CD4-positive, alpha-beta T cell (primary cell): Measurements from ENCODE around the gene HRK. TPM values are rescaled to one million over a fixed set of nuclear protein-coding genes. Genes with fewer than 3 reads are reported as not detected.

ENCODE experiments used
- ATAC-seq: fragments of 200-7000 bp; cut with Tn5 transposase; one replicate; pipeline ENCODE4 v1.10.0; 2022; ENCODE audit warnings: mild to moderate bottlenecking; ENCODE audit not compliant: poor library complexity
- CTCF ChIA-PET: fragments of 350-600 bp; sonication (Branson Sonifier 250); formaldehyde crosslinking; loops from one replicate; lab custom pipeline; 2021; ENCODE audit warnings: antibody characterized with exemption, inconsistent platforms; lab: Charles Lee
- POLR2A ChIA-PET: fragments of 350-600 bp; sonication (Branson Sonifier 250); formaldehyde crosslinking; loops from one replicate; lab custom pipeline; 2021; ENCODE audit warnings: antibody characterized with exemption, inconsistent platforms; lab: Charles Lee
- DNase-seq, 14 experiments: peaks; one replicate each; pipeline ENCODE4 v3.0.0-alpha.2; 2013 to 2020; ENCODE audit warnings: mixed read lengths in 2 of 14
- H3K27ac ChIP-seq, 2 donors: one replicate each; pipeline versions ENCODE4 v1.5.1 to v1.7.0; 2013; ENCODE audit warnings: low read length in 2 of 2, low read depth in 1 of 2, mild to moderate bottlenecking in 1 of 2
- H3K27me3 ChIP-seq, 2 experiments: 1 replicate in 1 of 2; 2 replicates in 1 of 2; pipeline versions ENCODE4 v1.6.1 to v1.7.0; 2013; ENCODE audit warnings: low read length in 2 of 2, control low read depth in 1 of 2, mild to moderate bottlenecking in 1 of 2, moderate library complexity in 1 of 2; ENCODE audit not compliant: insufficient read depth in 2 of 2, control insufficient read depth in 1 of 2
- H3K36me3 ChIP-seq: one replicate; pipeline ENCODE4 v1.6.1; 2013; ENCODE audit warnings: low read length, control low read depth; ENCODE audit not compliant: insufficient read depth
- H3K4me1 ChIP-seq: one replicate; pipeline ENCODE4 v1.6.1; 2013; ENCODE audit warnings: low read length, control low read depth; ENCODE audit not compliant: insufficient read depth
- H3K4me3 ChIP-seq: one replicate; pipeline ENCODE4 v1.5.1; 2013; ENCODE audit warnings: mild to moderate bottlenecking, low read length, moderate library complexity
- H3K9me3 ChIP-seq, 2 experiments: 1 replicate in 1 of 2; 2 replicates in 1 of 2; pipeline versions ENCODE4 v1.6.1 to v1.7.0; 2013; ENCODE audit warnings: low read length in 2 of 2, mild to moderate bottlenecking in 2 of 2, control low read depth in 1 of 2, moderate library complexity in 1 of 2; ENCODE audit not compliant: control insufficient read depth in 1 of 2, insufficient read depth in 1 of 2
- H3K27ac Mint-ChIP-seq: one replicate; pipeline ENCODE4 v1.8.0; 2020; ENCODE audit warnings: mixed read lengths
- H3K27me3 Mint-ChIP-seq: one replicate; pipeline ENCODE4 v1.8.0; 2021; ENCODE audit warnings: mixed read lengths
- H3K36me3 Mint-ChIP-seq: one replicate; pipeline ENCODE4 v1.8.0; 2021; ENCODE audit warnings: low read depth, mixed read lengths
- H3K4me1 Mint-ChIP-seq: one replicate; pipeline ENCODE4 v1.8.0; 2021; ENCODE audit warnings: low read depth, mixed read lengths
- H3K4me3 Mint-ChIP-seq: one replicate; pipeline ENCODE4 v1.8.0; 2020; ENCODE audit warnings: mild to moderate bottlenecking, mixed read lengths
- H3K9me3 Mint-ChIP-seq: one replicate; pipeline ENCODE4 v1.8.0; 2020; ENCODE audit warnings: mixed read lengths
- intact Hi-C, 2 experiments: fragments of 100-400 bp; cut with DNase I in 1 of 2; cut with micrococcal nuclease in 1 of 2; formaldehyde crosslinking; loops; one replicate each; pipeline versions ENCODE4 v1.15.1 to v1.9.0; 2023 to 2025; cut with DNase I, micrococcal nuclease
- total RNA-seq, 174 experiments: library from RNA in 2 of 174; stranded (reverse) in 2 of 174; gene quantifications; one replicate each; pipeline ENCODE4 v1.2.3 and lab custom pipeline; 2021 to 2026
- TF ChIP-seq, protein P1 (sequence below): fragments of 200-600 bp; IDR thresholded peaks from one replicate; pipeline ENCODE4 v1.8.0; 2022; ENCODE audit warnings: antibody characterized with exemption, mild to moderate bottlenecking

The HRK gene
- total RNA-seq, 2 experiments from 2014 or later = not detected

DNA sequence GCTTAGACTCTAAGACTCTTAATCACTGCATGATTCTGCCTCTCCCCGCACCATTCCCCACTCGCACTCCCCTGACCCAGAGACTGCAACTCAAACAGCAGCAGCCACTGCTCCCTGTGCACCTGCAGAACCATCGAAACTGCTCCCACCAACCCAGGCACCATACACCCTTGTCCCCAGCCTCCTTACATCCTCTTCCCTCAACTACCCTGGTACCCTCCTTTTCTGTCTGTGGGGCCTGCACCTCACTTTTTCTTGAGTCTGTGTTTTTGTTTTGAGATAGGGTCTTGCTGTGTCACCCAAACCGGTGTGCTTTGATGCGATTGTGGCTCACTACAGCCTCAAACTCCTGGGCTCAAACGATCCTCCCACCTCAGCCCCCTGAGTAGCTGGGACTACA, 73.7 kb downstream of the HRK start:
- TF ChIP-seq, protein P1, sequence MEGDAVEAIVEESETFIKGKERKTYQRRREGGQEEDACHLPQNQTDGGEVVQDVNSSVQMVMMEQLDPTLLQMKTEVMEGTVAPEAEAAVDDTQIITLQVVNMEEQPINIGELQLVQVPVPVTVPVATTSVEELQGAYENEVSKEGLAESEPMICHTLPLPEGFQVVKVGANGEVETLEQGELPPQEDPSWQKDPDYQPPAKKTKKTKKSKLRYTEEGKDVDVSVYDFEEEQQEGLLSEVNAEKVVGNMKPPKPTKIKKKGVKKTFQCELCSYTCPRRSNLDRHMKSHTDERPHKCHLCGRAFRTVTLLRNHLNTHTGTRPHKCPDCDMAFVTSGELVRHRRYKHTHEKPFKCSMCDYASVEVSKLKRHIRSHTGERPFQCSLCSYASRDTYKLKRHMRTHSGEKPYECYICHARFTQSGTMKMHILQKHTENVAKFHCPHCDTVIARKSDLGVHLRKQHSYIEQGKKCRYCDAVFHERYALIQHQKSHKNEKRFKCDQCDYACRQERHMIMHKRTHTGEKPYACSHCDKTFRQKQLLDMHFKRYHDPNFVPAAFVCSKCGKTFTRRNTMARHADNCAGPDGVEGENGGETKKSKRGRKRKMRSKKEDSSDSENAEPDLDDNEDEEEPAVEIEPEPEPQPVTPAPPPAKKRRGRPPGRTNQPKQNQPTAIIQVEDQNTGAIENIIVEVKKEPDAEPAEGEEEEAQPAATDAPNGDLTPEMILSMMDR = no peak

DNA sequence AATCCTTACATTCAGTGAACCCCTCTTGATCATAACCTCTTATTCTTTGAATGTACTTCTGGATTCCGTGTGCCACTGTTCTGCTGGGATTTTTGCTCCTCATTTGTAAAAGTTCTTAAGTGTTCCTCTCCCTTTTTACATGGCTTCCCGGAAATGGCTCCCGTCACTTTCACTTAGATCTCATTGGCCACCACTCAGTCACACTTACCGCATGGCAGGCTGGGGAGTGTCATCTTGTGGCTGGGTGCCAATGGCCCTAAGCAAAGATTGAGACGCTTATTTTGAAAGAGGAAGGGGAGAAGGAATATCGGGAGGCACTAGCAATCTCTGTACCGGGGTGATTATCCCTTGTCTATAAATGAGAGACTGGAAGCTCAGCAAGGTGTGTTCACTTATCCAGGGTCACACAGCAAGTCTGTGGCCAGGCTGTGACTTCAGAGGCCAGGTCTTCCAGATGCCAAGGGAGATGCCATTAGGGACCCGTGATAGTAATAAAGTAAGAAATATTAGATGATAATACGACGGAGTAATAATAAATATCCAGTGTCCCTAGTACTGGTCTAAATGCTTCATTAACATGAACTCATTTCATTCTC, 74.3 kb downstream of the HRK start:
- Histone ChIP-seq H3K27me3 (no peaks in the 10 kb centered on the region), H3K36me3 (no peaks in the 10 kb centered on the region), H3K27ac (no peak overlapping the region), H3K4me3 (no peak overlapping the region), H3K4me1 (no peaks in the 10 kb centered on the region), H3K9me3 (no peaks in the 10 kb centered on the region)
- no peaks in the 10 kb centered on the region for H3K27me3 Mint-ChIP-seq
- DNase-seq = no peak
- ChIA-PET POLR2A (no interaction called here), CTCF (no interaction called here)
- H3K4me3 Mint-ChIP-seq = no peak overlapping the region
- H3K4me1 Mint-ChIP-seq = no peaks in the 10 kb centered on the region
- intact Hi-C loops = no loop called here
- H3K9me3 Mint-ChIP-seq = no peaks in the 10 kb centered on the region
- H3K27ac Mint-ChIP-seq = no peak overlapping the region
- no peak for ATAC-seq
- TF ChIP-seq, protein P1 = no peak
- peaks cover 4% of the 10 kb centered on the region for H3K36me3 Mint-ChIP-seq

More for the DNA sequence above, 73.7 kb downstream of the HRK start:
- H3K4me3 ChIP-seq = no peak overlapping the region
- ChIA-PET CTCF (no interaction called here), POLR2A (no interaction called here)
- Mint-ChIP-seq H3K27me3 (no peaks in the 10 kb centered on the region), H3K27ac (no peak overlapping the region), H3K4me3 (no peak overlapping the region), H3K4me1 (no peaks in the 10 kb centered on the region), H3K9me3 (no peaks in the 10 kb centered on the region), H3K36me3 (peaks cover 4% of the 10 kb centered on the region)
- no peaks in the 10 kb centered on the region for H3K36me3 ChIP-seq
- intact Hi-C loops = no loop called here
- H3K27me3 ChIP-seq = no peaks in the 10 kb centered on the region
- DNase-seq (no peak), ATAC-seq (no peak)
- H3K27ac ChIP-seq = no peak overlapping the region
- no peaks in the 10 kb centered on the region for H3K4me1 ChIP-seq
- no peaks in the 10 kb centered on the region for H3K9me3 ChIP-seq

Other genes with a start within 250 kb of the HRK start
- gene SPRING1, start 143.4 kb downstream of the HRK start, total RNA-seq = 1 to 10 TPM; 7.6 to 7.8 TPM
- gene RNFT2, start 143.1 kb downstream of the HRK start, total RNA-seq = 1 to 10 TPM; 4.9 to 6.0 TPM
- gene FBXW8, start 29.5 kb upstream of the HRK start, total RNA-seq = 1 to 10 TPM; 6.6 to 7.3 TPM
- 1 to 10 TPM; 2.7 to 3.0 TPM for gene TESC, start 218.0 kb upstream of the HRK start, total RNA-seq